Stimulated activated CD4-positive, alpha-beta T cell treated with anti-CD3 and anti-CD28 coated beads, Interleukin-12 subunit alpha, Interleukin-12 subunit beta, amount 100 ng/mL, for 24 hours (primary cell): Measurements from ENCODE around the gene RPL35A.
"Not testable (repeated sequence)": the region's sequence is repeated elsewhere in the genome, so short reads cannot be mapped to it uniquely, and the experiment has no call there.

Experiments used
- DNase-seq, 2 experiments: peaks; one replicate each; pipeline ENCODE4 v3.0.0-alpha.2; 2020; ENCODE audit warnings: low read depth in 2 of 2

Gene RPL35A

DNA sequence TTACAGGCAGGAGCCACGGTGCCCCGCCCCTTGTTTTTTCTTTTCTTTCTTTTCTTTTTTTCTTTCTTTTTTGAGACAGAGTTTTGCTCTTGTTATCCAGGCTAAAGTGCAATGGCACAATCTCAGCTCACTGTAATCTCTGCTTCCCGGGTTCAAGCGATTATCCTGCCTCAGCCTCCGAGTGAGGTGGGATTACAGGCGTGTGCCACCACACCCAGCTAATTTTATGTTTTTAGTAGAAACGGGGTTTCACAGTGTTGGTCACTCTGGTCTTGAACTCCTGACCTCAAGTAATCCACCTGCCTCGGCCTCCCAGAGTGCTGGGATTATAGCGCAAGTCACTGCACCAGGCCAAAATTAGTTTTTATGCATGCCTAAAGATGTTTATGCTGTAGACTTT, 2.5 kb downstream of the RPL35A start:
- no peak for DNase-seq

DNA sequence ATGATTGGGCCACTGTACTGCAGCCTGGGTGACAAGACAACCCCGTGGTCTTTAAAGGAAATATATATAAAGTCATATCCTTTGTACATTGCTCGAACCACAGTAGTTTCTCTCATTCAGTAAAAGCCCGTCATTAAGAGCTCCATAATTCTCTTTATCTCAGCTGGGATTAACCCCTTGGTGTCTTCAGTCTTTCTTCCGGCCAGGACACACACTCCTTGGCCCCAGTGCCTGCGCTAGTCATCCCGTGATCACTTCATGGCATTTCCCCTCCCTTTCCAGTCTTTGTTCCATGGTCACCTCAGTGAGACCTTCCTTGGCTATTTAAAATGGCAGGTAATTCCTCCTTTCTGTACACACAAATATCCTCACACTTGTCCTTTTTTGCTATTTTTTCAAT, 3.3 kb downstream of the RPL35A start:
- DNase-seq: no peak

DNA sequence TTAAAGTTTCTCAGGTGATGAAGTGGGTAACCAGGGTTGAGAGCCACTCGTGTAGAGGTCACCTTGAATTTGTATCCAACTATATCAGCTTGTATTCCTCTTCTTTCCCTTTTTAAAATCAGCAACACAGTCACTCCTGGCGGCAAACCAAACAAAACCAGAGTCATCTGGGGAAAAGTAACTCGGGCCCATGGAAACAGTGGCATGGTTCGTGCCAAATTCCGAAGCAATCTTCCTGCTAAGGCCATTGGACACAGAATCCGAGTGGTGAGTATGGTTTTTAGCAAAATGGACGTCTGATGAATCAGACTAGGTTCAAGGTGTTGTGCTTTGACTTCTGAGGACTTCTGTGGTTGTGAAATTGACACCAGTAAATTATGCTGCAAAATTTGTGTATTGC, 3.9 kb downstream of the RPL35A start:
- DNase-seq: no peak

DNA sequence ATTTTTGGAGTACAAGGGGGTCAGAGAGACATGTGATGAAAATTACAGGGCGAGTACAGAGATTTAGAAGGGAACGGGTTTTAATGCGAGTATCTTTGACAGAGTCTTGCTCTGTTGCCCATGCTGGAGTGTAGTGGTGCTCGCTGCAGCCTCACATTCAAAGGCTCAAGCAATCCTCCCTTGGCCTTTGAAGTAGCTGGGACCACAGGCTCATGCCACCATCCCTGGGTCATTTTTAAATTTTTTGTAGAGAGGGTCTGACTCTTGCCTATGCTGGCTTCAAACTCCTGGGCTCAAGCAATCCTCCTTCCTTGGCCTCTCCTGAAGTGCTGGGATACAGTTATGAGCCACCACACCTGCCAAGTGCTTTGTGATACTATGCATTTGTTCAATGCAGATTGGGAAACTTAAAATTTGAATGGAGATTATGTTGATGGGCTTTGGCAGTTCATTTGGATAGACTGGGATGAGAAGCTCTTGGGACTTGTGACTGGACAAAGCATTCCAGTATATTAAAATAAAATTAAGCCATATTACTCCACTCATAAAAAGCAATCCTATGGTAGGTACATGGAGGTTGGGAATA, 6.0 kb downstream of the RPL35A start:
- DNase-seq: no peak

DNA sequence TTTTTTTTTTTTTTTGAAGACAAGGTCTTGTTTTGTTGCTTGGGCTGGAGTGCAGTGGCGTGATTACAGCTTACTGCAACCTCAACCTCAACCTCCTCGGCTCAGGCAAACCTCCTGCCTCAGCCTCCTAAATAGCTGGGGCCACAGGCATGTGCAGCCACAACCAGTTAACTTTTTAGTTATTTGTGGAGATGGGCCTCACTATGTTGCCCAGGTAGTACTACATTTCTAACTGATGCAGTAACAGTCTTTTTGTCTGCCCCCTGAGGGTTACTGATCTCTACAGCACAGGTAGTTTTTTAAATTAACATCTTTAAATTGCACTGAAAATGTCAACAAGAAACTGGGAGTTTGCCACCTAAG, 6.6 kb downstream of the RPL35A start:
- no peak for DNase-seq

DNA sequence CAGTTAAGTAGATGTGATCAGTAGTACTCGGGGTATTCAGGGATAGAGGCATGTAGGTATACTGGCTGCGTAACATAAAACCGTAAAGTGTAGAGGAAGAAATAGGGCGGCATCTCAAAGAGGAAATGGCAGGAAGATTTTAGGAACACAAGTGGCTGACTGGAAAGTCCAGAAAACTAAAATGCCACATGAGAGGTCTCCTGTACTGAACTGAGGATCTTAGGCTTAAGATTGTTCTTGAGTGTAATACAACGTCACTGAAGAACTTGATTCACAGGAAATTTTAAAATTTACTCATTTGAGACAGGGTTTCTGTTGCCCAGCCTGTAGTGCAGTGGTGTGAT, 7.8 kb downstream of the RPL35A start:
- no peak for DNase-seq

DNA sequence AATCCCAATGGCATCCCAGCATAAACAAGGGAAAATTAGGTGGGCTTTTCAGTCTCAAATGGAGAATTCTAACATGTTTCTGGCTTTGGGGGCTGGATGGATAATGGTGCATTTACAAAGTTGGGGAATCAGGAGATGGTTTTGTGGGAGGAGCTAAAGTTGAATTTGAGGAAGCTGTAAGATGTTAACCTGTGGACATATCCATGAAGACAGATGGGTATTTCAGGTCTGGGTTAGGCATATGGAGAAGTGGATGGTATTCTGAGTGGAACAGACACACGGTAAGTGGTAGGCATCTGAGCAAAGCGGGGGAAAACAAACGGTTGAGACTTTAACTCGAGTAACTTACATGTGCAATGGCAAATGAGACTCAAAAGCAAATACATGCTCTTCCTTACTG, 8.4 kb downstream of the RPL35A start:
- DNase-seq: no peak

DNA sequence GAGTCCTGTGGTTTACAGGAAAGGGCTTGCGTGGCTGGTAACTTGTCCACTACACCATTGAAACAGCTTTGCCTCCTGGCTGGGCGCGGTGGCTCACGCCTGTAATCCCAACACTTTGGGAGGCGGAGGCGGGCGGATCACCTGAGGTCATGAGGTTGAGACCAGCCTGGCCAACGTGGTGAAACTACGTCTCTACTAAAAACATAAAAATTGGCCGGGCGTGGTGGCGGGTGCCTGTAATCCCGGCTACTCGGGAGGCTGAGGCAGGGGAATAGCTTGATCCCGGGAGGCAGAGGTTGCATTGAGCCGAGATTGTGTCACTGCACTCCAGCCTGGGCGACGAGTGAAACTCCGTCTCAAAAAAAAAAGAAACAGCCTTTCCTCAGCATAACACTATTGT, 8.9 kb downstream of the RPL35A start:
- not testable (repeated sequence) for DNase-seq

DNA sequence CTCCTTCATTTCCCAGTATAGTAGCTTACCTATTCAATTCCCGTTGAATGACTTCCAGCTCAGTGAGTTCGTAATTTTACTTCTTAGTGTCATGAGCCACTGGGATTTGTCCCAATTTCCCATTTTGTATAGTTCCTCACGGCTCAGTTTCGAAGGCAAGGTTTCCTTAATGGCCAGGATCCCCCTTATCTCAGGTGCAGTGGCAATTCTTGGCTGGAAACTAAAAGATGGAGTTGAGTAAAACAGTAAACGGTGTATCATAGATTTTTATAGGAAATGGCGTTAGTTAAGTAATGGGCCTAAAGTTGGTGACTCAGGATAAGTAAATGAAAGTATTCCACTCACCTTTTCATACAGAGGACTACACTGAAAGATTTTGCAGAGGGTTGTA, 9.5 kb downstream of the RPL35A start:
- no peak for DNase-seq

DNA sequence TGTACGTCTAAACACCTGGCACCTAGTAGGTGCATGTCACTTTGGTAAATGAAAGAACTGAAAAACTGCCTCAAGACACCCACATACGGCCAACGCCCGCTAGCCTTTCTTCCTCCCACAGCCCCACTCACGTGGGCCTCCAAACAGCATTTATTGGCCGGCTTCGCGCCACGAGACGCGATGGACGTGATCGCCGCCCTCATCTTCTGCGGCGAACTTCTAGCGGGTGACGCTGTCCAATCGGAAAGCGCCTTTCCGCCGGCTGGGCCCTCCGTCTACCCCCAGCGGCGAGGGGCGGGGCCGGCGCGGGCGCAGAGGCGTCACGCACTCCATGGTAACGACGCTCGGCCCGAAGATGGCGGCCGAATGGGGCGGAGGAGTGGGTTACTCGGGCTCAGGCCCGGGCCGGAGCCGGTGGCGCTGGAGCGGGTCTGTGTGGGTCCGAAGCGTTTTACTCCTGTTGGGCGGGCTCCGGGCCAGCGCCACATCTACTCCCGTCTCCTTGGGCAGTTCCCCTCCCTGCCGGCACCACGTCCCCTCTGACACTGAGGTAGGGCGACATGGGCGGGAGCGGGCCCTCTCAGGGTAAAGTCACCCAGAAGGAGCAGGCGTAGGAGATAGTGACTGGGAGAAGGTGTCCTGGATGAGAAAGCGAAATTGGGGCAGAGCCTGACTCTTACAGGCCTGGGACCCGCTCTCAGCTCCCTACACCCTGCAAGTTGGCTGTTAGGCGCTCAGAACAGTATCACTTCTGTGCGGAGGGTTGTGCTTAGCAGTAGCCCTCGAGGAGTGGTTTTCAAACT, 10.1 kb downstream of the RPL35A start, which contains the start of gene LMLN:
Gene LMLN, plus strand, starts transcription at position 327 of the 803 bp plus-strand sequence. Its CDS starts 29 bp downstream, at position 356.
- DNase-seq: peak; percentile 88 to 93

DNA sequence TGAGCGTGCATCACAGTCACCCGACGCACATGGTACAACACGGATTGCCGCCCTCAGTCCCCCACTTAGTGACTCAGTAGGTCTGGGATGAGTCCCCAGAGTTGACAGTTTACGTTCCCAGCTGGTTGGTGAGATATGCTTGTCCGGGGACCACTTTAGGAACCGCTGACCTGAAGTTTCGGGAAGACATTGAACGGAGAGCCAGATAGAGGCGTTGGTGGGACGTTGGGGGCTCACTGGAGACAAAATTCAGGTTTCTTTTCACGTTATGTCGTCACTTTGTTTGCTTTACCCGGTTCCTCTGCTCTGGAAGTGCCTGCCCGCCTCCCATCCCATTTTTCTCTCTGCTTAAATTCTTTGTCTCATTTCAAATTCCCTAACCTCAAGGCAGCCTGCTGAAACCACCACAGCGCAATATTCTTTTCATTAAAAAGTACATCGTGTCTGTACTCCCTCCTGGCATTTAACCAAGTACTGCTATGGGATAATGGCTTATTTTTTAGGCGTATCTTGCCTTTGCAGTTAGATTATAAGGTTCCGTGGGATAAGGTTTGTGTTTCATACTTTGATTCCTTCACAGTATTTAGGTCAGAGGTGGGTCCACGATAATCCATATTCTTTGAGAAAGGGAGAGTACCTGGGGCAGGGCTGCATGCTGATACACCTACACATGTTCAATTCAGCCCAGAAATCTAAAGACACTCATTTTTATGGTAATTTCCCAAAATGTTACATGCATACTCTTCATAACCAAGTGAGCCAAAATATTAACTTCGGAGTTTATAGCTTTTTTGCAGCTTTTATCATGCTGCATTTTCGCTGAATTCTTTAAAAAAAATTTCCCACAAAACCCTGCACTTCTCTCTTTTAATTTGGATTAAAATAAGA, 10.9 kb downstream of the RPL35A start:
- no peak for DNase-seq

DNA sequence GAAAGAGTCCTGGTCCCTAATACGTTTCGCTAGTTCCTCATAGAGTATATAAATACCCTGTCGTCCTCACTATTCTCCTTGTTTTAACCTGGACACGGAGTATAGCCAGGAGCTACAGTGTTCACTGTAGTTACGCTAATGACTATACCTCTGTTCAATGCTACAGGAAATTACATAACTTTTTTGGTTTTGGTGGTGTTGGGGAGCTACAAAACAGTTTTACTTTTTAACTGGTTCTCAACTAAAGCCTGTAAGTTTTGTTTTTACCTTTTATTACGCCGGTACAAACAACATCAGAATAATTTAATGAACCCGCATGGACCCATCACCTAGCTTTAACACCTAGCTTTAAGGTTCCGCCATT, 11.6 kb downstream of the RPL35A start:
- no peak for DNase-seq

DNA sequence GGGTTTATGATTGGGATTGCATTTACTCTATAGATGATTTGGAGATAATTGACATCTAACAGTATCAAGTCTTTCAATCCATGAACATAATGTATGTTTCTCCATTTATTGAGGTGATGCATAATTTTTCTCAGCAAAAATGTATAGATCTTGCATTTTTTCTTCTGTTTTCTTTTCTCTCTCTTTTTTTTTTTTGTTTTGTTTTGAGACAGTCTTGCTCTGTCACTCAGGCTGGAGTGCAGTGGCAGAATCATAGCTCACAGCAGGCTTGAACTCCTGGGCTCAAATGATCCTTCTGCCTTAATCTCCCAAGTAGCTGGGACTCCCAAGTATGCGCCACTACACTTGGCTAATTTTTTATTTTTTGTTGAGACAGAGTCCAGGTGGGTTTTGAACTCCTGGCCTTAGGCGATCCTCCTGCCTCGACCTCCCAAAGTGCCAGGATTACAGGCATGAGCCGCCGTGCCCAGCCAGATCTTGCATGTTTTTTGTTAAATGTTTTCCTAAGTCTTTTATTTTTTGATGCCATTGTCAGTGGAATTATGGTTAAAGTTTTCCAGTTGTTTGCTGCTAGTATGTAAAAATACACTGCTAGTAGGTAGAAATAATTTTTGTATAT, 13.1 kb downstream of the RPL35A start:
- DNase-seq: no peak

DNA sequence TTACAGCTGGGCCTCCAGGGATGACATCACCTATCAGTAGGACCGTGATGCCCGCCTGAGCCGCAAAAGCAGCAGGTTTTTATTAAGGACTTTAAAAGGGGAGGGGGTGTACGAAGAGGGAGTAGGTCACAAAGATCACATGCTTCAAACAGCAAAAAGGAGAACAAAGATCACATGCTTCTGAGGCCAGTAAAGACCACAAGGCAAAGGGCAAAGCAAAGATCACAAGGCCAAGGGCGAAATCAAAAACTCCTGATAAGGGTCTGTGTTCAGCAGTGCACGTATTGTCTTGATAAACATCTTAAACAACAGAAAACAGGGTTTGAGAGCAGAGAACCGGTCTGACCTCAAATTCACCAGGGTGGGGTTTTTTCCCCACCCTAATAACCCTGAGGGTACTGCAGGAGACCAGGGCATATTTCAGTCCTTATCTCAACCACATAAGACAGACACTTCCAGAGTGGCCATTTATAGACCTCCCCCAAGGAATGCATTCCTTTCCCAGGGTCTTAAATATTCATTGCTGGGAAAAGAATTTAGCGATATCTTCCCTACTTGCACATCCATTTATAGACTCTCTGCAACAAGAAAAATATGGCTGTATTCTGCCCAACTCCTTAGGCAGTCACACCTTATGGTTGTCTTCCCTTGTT, 17.5 kb downstream of the RPL35A start:
- DNase-seq: not testable (repeated sequence)

DNA sequence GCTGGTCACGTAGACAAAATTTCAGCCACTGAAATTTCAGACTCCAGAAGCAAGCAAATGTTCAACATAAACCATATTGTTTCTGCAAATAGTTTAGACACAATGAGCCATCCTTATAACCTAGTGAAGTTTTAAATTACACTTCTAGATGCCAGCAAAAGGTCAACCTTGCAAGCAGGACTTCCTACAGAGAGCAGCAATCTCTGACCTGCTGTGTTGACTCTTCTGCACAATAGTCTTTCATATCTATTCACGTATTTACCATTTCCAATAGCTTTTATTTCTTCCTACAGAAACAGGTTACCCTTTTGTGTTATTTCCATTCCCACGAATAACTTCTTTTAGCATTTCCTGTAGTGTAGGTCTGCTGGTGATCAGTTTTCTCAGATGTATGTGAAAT, 20.6 kb downstream of the RPL35A start:
- no peak for DNase-seq

DNA sequence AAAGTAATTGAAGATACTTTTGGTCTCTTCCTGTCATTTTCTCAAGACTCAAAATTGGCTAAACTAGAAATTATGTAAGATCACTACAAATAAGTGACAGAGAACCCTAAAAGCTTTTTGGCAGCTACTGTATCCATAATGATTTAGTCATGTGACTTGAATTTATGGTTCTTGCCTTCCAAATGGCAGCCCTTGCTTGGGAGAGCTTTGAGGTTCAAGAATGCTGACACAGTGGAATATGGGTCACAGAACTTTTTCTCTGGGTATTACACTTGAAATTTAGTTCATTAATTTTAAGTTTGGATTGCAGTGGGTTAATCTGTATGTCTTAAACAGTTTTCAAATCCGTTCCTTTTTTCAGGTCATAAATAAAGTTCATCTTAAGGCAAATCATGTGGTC, 24.0 kb downstream of the RPL35A start:
- DNase-seq: no peak

DNA sequence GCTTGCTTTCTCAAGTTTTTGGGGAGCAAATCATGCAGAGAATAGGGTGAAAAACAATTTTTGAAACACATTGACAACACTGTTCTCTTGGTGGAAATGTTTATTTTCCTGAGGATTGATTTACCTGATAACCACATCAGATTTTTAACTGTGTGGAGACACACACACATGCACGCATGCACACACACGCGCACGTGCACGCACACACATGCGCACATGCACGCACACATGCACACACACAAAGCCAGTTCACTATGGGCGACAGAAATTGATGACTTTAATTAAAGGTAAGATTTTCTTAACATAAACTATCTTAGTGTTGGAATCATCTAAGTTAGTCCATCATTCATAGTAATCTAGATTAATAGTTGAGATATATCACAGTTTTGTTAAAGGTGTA, 25.3 kb downstream of the RPL35A start:
- no peak for DNase-seq

DNA sequence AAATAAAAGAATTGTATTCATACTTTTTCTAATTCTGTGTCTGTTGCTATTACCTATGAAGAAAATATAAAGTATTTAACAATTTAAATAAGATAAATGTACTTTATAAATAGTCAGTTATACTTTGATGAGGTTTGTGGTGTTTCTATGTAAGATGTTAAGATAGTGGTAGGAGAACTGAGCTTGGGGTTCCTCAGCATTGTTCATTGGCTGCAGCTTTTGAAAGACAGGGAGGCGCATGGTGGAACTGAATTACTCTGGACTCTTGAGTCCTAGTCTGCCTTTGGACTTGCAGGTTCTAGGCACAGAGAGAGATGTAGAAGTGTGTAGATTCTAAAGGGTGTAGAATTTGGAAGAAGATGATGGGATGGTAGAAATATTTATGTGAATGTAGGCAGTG, 33.1 kb downstream of the RPL35A start:
- no peak for DNase-seq

DNA sequence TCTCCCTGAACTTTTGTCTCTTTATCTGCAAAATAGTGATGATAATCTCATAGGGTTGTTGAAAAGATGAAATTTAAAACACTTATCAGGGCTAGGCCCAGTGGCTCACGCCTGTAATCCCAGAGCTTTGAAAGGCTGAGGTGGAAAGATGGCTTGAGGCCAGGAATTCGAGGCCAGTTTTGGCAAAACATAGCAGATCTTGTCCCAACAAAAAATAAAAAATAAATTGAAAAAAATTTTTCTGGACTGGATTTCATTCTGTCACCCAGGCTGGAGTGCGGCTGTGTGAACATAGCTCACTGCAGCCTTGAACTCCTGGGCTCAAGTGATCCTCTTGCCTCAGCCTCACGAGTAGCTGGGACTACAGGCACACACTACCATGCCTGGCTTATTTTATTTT, 39.7 kb downstream of the RPL35A start:
- DNase-seq: no peak

DNA sequence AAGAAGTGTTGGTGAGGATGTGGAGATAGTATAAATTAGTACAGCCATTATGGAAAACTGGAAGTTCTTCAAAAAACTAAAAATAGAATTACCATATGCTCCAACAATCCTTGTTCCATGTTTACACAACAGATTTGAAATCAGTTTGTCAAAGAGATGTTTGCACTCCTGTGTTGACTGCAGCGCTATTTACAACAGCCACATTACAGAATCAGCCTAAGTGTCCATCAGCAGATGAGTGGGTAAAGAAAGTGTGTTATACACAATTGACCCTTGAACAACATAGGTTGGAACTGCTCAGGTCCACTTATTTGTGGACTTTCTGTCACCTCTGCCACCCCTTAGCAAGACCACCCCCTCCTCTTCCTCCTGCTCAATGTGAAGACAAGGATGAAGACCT, 44.7 kb downstream of the RPL35A start:
- no peak for DNase-seq

DNA sequence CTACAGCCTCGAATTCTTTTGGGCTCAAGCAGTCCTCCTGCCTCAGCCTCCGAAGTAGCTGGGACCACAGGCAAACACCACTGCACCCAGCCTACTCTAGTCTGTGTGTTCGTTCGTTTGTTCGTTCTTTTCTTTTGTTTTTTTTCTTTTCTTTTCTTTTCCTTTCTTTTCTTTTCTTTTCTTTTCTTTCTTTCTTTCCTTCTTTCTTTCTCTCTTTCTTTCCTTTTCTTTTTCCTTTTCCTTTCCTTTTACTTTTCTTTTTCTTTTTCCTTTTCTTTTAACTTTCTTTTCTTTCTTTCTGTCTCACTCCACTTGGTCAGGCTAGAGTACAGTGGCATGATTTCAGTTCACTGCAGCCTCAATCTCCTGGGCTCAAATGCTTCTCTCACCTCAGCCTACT, 46.9 kb downstream of the RPL35A start:
- DNase-seq: no peak

DNA sequence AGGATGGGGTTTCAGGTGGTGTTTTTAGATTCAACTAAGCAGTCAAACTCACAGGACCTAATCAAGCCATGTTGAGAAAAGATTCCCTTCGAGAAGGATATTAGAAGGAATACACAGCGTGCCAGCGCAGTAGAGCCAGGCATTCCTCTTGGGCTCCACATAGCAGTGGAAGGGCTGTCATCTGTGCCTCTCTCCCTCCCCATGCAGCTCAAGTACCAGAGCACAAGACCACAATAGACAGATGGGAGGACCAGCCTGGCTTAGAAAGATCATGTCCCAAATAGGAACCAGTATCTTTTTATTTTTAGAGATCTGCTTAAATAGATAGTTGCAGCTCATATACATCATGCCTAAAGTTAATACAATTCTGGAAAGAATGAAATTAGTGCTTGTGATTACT, 47.9 kb downstream of the RPL35A start:
- no peak for DNase-seq
